Activated CD4-positive, alpha-beta T cell treated with anti-CD3 and anti-CD28 coated beads, Interleukin-2, Interleukin-6, amounts not matched to agents 100 ng/mL and 50 ng/mL, durations not matched to agents 16 hours and 8 hours (primary cell): ENCODE measurements around the gene LAGE3.

Experiments
- DNase-seq: peaks from one replicate; pipeline ENCODE4 v3.0.0-alpha.2; 2020

The LAGE3 gene

GRCh38 chrX:154431341-154431740 lies 47.7 kb downstream of the LAGE3 start:
- DNase-seq = no peak

DNA sequence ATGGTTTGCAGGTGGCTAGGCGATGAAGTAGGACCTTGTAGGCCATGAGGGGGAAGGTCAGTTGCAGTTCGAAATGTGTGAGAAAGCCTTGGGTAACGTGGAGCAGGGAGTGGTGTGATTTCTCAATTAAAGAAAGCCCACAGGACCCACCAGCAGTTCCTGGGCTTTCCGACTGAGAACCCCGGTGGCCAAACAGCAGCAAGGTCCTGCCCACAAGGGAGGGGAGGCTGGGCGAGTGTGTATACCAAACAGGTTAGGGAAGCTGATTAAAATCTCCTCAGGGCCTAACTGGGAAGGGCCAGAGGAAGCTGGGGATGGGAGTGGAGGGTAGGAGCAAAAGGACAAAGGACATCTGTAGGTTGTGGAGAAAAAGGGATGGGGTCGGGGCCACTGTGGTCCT lies 48.2 kb downstream of the LAGE3 start:
- DNase-seq = no peak

DNA sequence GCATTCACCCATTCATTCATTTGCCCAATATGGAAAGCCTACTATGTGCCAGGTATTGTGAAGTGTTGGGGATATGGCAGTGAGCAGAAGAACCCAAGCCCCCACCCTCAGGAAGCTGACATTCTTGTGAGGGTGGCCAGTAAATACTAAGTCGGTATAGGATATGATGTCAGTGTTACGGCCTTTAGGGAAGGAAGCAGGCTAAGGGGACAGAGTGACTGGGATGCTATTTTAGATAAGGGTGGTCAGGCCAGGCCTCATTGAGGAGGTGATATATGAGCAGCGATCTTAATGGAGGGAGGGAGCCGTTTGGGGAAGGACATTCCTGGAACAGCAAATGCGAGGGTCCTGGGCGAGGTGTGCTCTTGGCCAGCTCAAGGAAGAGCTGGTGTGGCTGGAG lies 48.6 kb downstream of the LAGE3 start:
- no peak for DNase-seq

DNA sequence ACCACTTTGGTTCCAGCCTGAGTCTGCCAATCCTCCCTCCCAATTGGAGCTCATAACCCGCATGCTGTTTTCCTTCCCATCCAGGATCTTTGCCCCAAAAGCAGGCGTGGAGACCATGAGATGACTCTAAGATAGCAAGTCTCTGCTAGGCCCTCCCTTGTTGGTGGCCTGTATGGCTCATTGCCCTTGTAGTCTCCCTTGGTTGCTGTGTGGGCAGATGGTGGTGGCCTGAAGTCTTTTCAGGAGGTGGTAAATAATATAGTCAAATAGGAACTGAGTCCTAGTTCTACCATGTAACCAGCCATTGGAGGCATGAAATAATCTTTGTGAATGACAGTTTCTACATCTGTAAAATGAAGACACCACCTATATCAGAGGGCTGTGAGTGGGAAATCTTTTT lies 49.4 kb downstream of the LAGE3 start:
- DNase-seq = no peak

GRCh38 chrX:154428176-154429171 lies 50.6 kb downstream of the LAGE3 start, which contains the start of gene ATP6AP1:
TSS of gene ATP6AP1 (plus strand) at chrX:154428677. CDS start at chrX:154428693, 16 bp downstream.
- DNase-seq = peak; percentile 94
